Stimulated activated CD8-positive, alpha-beta memory T cell treated with anti-CD3 and anti-CD28 coated beads, Interleukin-12 subunit alpha, Interleukin-12 subunit beta, amount 100 ng/mL, for 24 hours (primary cell): Measurements from ENCODE around the gene NTN3.
"Not testable (repeated sequence)": the region's sequence is repeated elsewhere in the genome, so short reads cannot be mapped to it uniquely, and the experiment has no call there.

ENCODE experiments used
- DNase-seq: peaks from one replicate; pipeline ENCODE4 v3.0.0-alpha.2; 2020; ENCODE audit errors: extremely low read depth

NTN3 gene

GRCh38 chr16:2479996-2480395, 8.9 kb downstream of the NTN3 start:
- DNase-seq, result not testable (repeated sequence)

DNA sequence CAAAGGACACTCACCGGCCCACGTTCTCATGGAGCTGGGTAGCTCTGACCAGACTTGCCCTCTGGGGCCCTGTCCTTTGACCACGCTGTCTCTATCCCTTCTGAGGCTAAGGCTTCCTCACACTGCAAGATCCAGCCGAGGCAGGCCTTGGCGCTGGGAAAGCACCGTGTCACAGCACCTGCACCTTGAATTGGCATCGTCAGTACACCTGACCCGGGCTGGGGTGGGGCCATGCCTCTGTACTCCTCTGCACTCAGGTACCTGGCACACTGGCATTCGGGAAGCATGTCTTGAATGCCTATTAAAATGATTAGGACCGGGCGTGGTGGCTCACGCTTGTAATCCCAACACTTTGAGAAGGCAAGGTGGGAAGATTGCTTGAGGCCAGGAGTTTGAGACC, 9.9 kb downstream of the NTN3 start:
- no peak for DNase-seq

DNA sequence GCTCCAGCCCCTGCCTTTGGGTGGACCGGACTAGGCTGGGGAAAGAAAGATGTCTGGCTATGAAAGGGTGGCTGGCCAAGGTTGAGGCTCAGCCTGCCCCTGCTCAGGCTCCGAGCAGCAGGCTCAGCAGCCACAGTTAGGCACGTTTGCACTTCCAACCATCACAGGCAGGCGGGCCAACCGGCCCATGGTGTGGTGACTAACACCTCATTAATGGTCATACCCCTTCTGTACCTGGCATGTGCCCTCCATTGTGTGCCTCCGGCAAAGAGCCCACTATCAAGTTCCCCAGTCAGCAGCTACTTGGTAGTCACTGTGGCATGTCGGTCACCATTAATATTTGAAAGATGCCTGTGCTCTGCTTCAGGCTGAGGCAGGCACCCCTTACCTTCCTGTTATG, 10.6 kb downstream of the NTN3 start:
- DNase-seq, result no peak

DNA sequence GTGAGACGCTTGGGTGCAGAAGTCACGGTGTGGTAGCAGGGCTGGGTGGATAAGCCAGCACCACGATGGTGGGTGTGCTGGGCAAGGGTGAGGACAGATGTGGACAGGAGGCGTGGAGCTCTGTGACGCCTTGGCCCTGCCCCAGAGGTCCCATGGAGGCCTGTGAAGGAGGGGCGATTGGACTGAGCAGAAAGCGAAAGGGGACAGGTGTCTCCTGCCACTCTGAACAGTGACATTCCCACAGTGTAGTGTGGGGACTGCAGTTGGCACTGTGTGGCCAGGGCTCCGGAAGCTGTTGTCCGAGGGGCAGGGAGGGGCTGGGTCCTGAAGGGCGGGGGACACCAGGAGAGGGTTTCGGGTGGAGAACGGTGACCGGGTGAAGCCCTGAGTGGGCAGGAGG, 11.2 kb downstream of the NTN3 start:
- no peak for DNase-seq

- no peak for DNase-seq
These were observed 11.8 kb downstream of the NTN3 start for GRCh38 chr16:2482708-2483534.

- DNase-seq, result no peak
These were observed 13.1 kb downstream of the NTN3 start for GRCh38 chr16:2483939-2484897.

DNA sequence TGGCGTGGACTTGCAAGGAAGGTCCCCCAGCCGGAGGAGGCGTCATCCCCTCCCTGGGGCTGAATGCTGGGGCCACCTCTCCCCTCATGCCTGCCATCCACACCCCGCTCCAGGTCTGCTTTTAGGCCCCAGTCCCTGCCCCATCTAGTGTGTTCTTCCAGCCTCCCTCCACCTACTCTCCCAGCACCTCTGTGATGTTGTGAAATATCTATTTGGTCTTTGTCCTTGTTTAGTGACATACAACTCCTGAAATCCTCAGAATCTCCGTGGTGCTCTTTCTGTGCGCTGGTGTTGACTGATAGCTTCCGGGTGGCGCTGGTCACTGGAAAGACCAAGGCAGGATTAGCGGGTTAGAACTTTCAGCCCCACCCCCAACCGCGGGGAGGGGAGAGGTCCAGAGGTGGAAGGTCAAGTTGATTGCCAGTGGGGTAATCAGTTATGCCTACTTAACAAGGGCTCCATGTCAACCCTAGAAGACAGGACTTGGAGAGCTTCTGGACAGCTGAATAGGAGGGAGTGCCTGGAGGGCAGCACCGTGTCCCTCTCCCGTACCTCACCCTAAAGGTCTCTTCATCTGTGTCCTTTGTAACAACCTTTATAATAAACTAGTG, 13.9 kb downstream of the NTN3 start:
- DNase-seq, result no peak

GRCh38 chr16:2485811-2486507, 14.9 kb downstream of the NTN3 start:
- no peak for DNase-seq

GRCh38 chr16:2486645-2487516, 15.8 kb downstream of the NTN3 start:
- no peak for DNase-seq

- no peak for DNase-seq
These were observed 16.4 kb downstream of the NTN3 start for GRCh38 chr16:2487517-2487842.

- no peak for DNase-seq
These were observed 16.9 kb downstream of the NTN3 start for GRCh38 chr16:2487903-2488531.

- DNase-seq, result no peak
These were observed 18.5 kb downstream of the NTN3 start for GRCh38 chr16:2489581-2489980.

GRCh38 chr16:2490190-2491105, 19.4 kb downstream of the NTN3 start:
- no peak for DNase-seq

DNA sequence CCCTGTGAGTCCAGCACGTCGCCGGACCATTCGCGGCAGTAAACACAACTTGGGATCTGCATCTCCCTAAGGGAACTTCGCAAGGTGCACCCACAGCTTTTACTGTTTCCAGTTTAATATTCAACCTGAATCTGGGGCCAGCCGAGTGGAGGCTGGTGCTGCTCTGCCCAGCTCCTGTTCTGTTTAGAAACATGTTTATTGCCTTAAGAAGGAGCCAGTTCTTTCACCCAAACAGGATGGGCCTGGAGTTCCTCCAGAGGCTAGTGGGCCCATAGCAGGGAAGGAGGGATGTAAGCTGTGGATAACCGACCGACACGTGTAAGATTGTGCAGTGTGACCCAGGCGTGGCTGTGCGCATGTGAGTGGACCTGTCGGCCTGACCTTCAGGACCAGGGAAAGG, 21.2 kb downstream of the NTN3 start:
- no peak for DNase-seq

- DNase-seq, result no peak
These were observed 22.5 kb downstream of the NTN3 start for GRCh38 chr16:2493605-2494004.

DNA sequence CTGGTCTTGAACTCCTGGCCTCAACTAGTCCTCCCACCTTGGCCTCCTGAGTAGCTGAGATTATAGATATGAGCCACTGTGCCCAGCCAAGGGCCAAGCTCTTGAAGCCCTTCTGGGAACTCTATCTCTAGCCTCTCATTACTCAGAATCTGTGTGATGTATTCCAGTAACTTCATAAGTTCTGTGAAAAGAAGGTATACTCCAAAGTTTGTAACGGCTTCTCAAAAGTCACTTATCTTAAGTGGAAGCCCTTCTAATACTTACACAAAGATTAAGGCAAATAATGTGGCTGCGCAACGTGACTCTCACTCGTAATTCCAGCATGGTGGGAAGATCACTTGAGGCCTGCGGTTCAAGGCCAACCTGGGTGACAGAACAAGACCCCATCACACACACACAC, 23.5 kb downstream of the NTN3 start:
- no peak for DNase-seq

DNA sequence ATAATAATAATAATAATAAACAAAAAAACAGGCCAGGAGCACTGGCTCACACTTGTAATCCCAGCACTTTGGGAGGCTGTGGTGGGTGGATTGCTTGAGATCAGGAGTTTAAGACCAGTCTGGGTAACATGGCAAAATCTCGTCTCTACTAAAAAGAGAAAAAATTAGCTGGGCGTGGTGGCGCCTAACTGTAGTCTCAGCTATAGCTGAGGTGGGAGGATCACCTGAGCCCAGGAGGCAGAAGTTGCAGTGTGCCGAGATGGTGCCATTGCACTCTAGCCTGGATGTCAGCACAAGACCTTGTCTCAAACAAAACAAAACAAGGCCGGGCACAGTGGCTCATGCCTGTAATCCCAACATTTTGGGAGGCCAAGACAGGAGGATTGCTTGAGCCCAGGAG, 23.9 kb downstream of the NTN3 start:
- DNase-seq, result no peak

GRCh38 chr16:2496223-2497115, 25.4 kb downstream of the NTN3 start:
- no peak for DNase-seq
